EH (cell line): ENCODE results near the gene HOXC9.

Experiments used
- DNase-seq: peaks from one replicate; pipeline ENCODE4 v3.0.0-alpha.2; 2015; ENCODE audit warnings: low read depth

The HOXC9 gene

DNA sequence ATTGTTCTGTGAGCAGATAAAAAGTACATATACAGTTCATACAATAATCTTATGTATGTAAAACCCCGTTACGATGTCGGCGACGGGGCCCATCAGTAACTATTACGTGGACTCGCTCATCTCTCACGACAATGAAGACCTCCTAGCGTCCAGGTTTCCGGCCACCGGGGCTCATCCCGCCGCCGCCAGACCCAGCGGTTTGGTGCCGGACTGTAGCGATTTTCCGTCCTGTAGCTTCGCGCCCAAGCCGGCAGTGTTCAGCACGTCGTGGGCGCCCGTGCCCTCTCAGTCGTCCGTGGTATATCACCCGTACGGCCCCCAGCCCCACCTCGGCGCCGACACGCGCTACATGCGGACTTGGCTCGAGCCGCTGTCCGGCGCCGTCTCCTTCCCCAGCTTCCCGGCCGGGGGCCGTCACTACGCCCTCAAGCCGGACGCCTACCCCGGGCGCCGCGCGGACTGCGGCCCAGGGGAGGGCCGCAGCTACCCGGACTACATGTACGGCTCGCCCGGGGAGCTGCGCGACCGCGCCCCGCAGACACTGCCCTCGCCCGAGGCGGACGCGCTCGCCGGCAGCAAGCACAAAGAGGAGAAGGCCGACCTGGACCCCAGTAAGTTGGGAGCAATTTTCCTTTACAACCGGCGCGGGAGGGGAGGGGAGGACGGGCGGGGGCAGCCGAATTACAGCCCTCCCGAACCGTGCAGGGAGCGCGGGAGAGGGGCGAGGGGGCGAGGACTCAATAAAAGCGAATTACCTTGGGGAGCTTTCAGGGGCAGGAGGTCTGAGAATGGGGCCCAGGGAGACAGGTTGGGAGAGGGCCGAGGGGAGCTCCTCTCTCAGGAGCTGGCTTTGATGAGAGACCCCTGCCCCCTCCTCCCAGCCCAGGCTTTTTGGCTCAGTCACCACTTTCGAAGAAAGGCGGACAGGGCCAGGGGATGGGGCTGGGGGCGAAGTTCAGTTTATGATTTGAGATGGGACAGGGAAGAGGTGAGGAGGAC, at the start of gene HOXC9:
Gene HOXC9, plus strand, starts transcription at position 46 of the 999 bp plus-strand sequence. Its CDS starts 28 bp downstream, at position 74.
- peak; percentile 58 for DNase-seq

DNA sequence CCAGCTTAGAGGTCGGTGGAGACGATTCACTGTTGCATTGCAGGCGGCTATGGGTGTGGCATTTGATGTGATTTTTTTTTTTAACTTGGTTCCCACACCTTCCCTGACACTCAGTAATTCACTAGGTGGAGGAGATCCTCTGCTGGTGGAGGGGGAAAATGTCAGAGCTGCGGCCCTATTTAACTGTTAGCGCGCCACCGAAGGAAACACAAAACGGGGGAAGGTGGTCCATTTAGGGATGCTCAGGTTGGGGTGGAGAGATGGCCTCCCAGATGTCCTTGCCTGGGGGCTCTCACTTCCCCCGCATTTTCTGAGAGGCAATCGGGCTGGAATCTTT, 49.6 kb upstream of the HOXC9 start:
- DNase-seq, result no peak

DNA sequence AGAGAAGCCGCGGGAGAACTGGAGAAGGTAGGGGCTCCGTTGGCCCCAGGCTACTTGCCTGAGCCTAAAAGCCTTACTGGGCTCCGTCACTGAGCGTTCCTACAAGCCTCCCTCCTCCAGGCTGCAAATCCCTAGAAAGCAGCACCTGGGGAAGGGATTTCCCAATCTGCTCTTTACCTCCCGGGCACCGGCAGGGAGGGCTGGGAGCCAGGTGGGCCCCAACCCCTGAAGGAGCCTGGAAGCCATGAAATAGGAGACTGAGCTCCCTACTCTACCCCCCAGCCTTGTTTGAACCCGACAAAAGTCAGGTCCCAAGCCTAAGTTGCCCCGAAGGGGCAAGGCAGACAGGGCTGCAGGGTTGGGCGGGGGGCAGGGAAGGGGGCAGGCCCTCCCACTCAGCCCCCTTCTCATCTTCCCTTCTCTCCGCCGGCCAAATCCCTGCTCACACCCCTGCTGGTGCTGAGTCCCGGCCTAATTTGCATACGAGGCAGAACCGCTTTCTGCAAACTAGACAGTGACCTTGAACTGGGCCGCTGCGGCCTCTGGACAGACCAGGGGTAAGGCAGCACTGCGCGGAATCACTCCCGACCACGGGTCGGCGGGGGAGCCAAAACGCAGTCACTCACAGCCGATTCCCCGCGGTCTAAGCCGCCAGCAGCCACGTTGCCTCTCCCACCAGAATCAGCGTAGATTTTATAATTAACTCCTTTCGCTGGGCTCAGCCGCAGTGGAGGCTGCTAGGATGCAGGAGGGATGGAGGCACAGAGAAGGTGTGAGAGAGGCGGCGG, 49.0 kb upstream of the HOXC9 start:
- DNase-seq, result no peak

DNA sequence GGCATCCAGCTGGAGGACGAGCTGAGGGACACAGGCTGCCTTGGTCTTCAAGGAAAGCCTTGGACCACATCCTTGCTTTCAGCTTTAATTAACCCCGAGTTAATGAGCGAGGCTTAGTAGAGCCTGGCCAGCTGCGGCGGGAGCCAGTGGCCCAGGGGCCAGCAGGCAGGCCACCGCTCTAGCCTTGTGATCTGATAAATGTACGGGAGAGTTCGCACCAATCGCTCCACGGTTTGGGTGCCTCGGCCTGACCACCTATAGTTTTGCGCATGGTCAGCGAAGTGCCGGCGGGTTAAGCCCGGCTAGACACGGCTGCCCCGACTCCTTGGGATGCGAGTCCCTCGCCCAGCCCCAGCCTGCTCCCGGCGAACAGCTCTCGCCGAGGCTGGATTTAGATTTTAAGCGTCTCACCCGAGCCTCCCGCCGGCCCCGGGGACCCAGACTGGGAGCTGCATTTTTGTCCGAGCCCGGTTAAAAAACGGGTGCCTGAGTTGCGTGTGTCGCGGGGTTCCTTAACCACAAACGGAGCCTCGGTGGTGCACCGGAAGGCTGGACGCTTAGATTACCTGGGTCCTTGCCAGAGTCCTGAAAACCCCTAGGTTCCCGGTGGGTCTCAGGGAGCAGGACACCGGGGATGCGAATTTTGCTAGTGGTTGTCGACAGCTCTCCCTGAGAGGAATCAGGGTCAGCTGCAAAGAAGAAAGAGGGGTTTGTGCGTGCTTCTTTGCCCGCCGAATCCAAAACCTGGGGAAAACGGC, 48.2 kb upstream of the HOXC9 start:
- DNase-seq, result no peak

DNA sequence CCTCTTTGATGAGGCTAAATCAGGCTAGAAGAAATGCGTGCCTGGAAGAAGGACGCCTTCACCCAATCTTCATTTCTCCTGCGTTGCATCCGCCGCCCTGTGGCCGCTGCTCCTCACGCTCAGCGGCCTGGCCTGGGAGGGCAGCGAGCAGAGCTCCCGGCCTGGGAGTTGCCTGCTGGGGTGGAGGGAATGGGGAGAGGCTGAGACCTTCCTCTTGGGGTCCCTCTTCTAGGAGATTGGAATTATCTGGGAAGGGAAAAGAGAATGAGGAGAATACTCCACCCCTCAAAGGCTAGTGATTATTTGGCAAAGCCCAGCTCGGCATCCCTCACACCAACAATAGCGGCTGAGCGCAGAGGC, 47.6 kb upstream of the HOXC9 start:
- no peak for DNase-seq

DNA sequence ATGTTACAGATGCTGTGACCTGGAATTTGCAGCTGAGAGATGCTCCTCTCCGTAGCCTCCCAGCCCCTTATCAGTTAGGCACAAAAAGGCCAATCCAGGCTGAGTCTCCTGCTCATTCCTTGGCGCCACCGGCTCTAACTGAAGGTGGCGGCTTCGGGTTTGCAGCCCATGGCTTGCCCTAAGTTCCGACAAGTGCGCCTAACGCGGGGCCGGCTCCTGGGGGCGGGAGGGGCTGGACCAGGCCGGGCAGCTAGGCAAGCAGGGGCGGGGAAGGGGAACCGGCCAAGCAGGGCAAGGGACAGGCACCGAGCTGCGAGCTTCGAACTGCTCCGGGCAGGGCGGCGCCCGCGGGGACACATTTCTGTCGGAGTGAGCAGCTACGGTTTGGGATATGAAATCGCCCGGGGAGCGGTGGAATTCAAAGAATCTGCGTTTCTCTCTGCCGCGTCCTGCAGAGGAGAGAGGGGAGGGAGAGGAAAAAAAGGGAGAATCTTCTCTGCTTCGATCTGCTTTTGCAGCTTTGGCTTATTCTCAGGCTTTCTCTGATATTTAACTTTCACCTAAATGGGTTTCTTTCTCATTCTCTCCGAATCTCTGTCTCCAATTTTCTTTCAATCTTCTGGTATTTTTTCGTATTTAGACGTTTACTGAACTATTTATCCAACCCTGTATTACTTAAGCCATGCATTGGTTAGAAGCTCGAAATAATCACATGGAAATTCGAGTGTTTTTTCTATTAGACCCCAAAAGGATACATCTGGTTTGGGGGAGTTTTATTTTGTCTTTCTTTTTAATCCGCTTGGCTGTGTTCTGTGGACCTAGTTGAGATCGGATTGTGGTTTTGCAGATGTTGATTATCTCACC, 46.9 kb upstream of the HOXC9 start:
- no peak for DNase-seq

DNA sequence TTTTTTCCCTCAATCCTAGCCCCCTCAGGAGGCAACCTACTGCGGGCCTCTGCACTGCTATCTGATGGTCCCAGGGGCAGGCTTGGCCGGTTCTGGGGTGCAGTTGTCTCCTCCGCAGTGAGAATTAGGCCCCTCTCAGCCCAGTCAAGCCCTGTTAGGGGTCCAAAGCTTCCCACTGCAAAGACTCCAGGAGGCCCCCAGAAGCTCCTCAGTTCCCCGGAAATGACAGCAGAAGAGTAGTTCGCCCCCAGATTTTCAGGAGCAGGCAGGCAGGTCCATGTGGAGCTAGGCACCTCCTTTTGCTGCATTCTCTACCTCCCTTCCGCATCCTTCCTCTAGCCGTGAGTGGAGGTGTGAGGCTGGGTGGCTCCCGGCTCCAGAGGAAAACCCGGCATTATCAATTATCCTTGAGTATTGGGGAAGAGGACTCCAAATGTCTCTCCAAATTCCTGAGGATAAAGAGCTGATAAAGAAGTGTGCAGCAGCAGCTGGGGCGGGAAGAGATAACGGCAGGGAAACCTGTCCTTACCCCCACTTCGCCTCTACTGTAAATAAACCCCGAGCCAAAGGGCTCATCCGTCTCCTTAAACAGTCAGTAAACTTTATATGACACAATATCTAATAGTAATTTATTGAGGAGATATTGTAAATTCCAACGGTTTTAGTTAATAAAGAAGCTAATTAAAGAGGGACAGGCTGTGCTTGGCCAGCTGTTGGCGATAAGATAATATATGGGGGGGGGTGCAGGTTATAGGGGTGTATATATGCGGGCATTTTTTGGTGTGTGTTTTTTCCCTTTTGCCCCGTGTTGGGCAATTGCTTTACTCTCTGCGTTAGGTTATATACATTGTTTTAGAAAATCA, 45.9 kb upstream of the HOXC9 start:
- no peak for DNase-seq

DNA sequence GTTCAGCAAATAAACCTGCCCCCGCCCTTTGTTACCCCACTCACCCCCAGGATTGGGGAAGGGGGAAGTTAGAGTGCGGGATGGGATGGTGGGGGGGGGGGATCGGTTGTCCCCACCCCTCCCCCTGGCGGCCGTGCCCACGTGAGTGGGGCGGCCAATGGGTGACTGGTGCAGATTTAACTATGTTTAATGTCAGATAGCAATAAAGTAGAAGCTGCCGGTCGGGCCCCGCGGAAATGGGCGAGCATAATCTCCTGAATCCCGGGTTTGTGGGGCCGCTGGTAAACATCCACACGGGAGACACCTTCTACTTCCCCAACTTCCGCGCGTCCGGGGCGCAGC, 45.3 kb upstream of the HOXC9 start, which contains the start of gene HOXC12:
Gene HOXC12, plus strand, starts transcription at position 210 of the 342 bp plus-strand sequence. Its CDS starts 27 bp downstream, at position 237.
- DNase-seq, result no peak

DNA sequence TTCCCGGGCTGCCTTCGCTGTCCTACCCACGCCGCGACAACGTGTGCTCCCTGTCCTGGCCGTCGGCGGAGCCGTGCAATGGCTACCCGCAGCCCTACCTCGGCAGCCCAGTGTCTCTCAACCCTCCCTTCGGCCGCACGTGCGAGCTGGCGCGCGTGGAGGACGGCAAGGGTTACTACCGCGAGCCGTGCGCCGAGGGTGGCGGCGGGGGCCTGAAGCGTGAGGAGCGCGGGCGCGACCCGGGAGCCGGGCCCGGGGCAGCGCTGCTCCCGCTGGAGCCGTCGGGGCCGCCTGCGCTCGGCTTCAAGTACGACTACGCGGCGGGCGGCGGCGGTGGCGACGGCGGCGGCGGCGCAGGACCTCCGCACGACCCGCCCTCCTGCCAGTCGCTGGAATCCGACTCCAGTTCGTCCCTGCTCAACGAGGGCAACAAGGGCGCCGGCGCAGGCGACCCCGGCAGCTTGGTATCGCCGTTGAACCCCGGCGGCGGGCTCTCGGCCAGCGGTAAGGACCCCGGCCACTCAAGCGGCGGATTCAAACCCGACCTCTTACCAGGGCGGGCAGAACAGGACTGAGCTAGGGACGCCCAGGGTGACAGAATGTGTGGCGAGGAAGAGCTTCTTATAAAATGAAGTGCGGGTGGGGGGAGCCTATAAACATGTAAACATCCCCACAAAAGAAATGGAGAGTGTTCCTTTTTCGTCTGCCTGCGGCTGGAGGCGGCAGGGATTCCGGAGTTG, 44.8 kb upstream of the HOXC9 start:
- DNase-seq, result no peak

DNA sequence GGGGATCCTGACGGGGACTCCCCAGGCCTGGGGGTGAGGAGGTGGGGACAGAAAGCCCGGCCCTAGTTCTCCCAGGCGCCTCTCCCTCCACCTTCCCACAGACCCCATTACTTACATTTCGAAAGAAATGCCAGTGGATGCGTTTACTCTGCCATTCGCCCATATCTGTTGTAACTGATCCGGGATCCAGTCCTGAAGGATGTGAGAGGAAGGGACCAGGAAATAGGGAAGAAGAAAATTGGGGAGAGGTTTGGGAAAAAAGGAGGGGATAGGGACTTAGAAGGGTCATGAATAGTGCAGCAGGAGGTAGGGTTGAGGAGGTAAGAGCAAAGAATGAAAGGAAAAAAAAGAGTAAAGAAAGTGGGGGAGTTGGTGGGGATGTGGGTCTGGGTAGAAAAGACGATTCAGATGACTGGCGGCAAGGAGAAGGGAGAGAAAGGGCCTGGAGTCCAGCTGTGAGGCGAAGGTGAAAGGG, 44.1 kb upstream of the HOXC9 start:
- no peak for DNase-seq

DNA sequence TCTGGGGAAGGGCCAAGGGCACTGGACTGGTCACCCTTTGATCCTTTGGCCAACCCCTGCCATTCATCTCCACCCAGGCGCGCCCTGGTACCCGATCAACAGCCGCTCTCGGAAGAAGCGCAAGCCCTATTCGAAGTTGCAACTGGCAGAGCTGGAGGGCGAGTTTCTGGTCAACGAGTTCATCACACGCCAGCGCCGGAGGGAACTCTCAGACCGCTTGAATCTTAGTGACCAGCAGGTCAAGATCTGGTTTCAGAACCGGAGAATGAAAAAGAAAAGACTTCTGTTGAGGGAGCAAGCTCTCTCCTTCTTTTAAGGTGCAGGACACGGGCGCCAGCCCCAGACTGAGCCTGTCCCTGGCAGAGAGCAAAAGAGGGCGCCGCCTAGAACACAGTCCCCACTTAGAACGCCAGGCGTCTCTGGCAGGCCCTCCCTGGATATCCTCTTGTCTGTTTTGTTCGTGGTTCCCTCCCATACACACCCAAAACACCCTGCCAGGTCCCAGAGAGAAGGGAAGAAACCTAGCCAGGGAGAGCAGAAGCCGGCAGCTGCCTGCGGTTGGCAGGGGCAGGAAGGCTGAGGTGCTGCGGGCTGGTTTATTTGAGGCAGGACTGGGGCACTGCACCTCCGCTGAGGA, 43.6 kb upstream of the HOXC9 start:
- no peak for DNase-seq

DNA sequence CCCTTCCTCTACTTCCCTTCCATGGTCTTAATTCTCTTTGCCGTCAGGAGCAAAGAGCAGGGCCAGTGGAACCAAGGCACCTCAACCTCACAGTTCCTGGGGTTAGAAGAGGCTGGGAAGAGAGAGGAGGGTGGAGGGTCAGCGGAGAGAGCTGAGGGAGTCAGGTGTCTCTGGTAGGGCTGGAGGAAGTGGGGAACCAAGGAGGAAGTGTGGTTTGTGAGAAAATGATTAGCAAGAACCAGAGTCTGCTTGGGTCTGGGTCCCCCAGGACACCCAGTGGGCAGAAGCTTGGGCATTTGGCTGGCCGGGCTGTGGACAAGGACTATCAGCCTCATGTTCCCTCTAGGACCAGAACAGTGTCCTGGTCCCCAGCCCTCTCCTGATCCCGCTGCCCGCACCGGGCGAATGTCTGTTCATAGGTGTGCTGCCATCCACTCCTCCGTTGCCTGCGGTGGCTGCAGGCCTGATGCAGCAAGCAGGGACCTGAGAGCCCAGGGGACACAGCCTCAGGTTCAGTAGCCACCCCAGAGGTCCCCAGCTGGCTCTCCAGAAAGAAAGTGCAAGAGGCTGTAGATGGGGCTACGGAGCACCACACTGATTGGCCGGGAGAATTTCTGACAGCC, 42.9 kb upstream of the HOXC9 start:
- DNase-seq, result no peak

DNA sequence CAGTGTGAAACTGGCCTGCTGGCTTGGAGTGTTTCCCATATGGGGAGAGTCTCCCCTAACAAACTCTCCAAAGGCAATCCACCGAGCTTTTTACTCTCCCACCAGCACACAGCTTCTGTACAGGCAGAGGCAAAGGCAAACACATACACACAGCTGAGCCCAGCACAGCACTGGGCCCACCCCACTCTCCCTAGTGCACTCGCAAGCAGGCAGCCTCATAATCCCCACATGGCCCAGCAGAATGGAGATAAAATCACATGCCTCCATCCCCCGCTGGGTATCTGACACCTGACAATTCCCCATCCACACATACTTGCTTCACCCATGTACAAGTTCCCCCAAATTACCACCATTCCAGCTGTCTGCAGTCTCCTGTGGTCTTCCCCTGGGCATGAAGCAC, 41.8 kb upstream of the HOXC9 start:
- no peak for DNase-seq

DNA sequence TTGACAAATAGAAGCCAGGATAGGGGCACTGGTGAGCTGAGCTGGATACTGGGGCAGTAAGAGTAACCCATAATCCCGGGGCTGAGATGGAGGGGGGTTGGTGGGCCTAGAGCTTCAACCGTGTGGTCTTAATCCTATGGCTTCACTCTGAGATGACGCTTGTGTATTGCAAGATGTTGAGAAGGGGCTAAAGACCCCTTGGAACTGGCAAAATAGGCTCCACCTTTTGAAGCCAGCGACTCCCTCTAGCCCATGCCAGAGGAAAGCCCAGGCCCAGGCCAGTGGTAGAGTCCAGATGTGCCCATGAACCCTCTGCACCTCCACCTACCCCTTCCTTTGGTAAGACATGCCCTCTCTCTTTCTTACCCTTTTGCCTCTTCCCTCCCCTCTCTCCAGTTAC, 40.6 kb upstream of the HOXC9 start:
- no peak for DNase-seq

DNA sequence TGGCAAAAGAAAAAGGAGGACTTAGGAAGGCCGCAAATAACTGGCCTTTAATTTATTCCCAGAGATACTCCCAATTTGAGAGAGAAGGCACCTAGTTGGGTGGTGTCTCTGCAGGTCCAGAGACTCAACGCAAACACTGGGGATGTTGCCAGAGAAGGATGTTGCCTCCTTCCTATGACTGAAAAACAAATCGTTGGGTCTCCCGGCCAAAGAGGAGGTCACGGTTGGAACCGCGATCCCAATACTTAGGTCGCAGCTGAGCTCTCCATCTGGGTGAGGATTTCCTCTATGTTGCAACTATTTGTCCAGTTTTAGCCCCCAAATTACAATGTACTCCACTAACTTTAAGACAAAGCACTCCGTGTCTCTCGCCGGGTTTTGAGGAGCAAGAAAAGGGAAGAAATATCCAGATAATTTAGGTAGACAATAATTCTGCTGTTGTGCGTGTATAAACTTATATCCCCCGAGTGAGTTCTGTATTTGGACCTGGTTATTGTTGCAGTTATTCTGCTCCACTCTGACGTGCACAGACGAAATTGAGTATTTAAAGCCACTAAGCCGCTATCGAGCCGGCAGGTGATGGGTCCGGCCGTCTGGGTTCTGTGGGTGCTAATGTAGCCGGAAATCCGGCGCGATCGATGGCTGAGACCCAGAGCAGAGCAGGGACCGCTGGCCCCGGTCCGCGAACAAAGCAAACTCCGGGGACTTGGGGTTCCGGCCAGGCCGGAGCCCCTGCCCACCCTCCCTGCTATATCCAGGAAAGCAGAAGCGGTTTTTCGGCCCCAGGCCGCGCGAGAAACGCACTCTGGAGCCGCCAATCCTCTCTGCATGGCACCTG, 39.6 kb upstream of the HOXC9 start:
- DNase-seq, result no peak

DNA sequence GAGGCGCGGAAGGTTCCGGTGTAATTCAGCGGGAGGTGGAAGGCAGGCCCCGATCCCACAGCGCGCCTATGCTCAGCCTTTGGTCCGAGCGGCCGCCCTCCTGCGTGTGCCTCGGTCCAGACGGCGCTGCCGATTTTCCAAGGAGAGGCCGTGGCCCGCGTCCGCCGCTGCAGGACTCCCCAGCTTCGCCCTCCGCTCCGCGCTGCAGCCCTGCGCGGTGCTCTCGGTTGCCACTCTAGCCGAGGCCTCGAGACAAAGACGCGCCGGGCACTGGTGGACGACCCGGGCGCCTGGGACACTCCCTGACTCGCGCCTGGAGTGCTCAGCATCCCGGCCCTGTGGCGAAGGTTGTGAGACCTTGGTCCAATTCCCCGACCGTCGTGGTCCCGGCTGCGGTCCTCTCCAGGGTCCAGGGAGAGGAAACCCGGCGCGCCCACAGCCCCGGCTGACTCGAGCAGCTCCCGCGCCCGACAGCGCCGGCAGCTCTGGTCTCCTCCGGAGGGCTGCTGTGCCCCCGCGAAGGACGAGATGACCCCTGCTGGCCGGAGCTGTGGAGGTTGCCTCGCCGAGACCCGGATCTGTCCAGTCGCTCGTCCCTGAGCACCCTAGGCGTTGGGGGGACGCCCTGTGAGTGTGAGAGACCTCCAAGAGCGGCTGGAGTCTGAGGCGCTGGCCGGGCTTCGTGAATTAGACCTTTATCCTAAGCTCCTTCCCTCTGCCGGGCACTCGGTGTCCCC, 38.8 kb upstream of the HOXC9 start:
- no peak for DNase-seq

DNA sequence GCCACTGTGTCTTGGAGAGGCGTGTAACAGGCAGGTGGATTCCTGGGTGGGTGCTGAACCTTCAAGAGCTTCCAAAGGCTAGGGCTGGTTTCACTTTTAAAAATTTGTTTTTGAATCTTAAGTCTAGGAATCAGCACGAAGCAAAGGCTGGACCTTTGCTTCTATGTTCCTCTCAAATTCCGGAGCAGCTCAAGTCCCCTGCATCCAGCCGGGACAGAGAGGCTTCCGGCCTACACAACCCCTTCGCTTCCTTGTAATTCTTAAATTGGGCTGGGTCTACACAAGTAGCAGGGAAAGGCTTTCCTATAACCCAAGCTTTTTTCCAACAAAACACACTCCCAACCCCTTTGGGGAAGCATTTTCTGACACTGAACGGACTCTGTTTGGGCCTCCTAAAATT, 37.0 kb upstream of the HOXC9 start:
- no peak for DNase-seq
